Liver (tissue), 2 donors: ENCODE results near the gene FBLN1.

ENCODE experiments used
- CTCF ChIP-seq: fragments of 150-350 bp; IDR thresholded peaks from 2 replicates; pipeline ENCODE4 v1.5.1; 2017; ENCODE audit warnings: improper control_type of control experiment, low read depth, low read length; ENCODE audit not compliant: missing input control
- REST ChIP-seq: IDR thresholded peaks from 2 replicates; pipeline ENCODE4 v1.6.1; 2016; ENCODE audit warnings: antibody characterized with exemption, mild to moderate bottlenecking
- YY1 ChIP-seq: IDR thresholded peaks from 2 replicates; pipeline ENCODE4 v1.6.1; 2016; ENCODE audit warnings: antibody characterized with exemption, mild to moderate bottlenecking
- ZBTB33 ChIP-seq: IDR thresholded peaks from 2 replicates; pipeline ENCODE4 v1.6.1; 2016; ENCODE audit warnings: antibody characterized with exemption
- donor health status: healthy.

- TF ChIP-seq ZBTB33 (no peak), REST (no peak), CTCF (no peak), YY1 (no peak)
These were observed 49.3 kb downstream of the FBLN1 start for GRCh38 chr22:45552017-45552411.
